A549 (cell line): ENCODE measurements around the gene SH3PXD2A.

Experiments used
- CEBPB ChIP-seq, 2 experiments: fragments of >200 bp in 1 of 2; sonication (Bioruptor Twin) in 1 of 2; formaldehyde crosslinking in 1 of 2; IDR thresholded peaks; 2 replicates each; pipeline ENCODE4 v1.6.1; 2012 to 2016
- CTCF ChIP-seq: fragments of >200 bp; sonication (Bioruptor Twin); formaldehyde crosslinking; IDR thresholded peaks from 3 replicates; pipeline ENCODE4 v1.5.1; 2016
- HDAC2 ChIP-seq: fragments of 200-600 bp; sonication (generic); IDR thresholded peaks from 2 replicates; pipeline ENCODE4 v1.6.1; 2016
- MAFK ChIP-seq: fragments of 450-650 bp; IDR thresholded peaks from 2 replicates; pipeline ENCODE4 v1.6.1; 2014; ENCODE audit not compliant: partially characterized antibody
- MAX ChIP-seq: IDR thresholded peaks from 2 replicates; pipeline ENCODE4 v1.6.1; 2012
- NPAS2 ChIP-seq: fragments of 250-450 bp; sonication (Bioruptor Pico); IDR thresholded peaks from 2 replicates; pipeline ENCODE4 v1.8.0; 2022; ENCODE audit warnings: mild to moderate bottlenecking, moderate library complexity, borderline replicate concordance
- POLR2A ChIP-seq: IDR thresholded peaks from 2 replicates; pipeline ENCODE4 v1.6.1; 2012; ENCODE audit warnings: mild to moderate bottlenecking, low read length
- POLR2AphosphoS2 ChIP-seq: conservative IDR thresholded peaks from 2 replicates; pipeline ENCODE4 v1.6.1; 2012; ENCODE audit warnings: low read length, improper control_type of control experiment, inconsistent platforms
- REST ChIP-seq: fragments of 200-600 bp; sonication (generic); IDR thresholded peaks from 2 replicates; pipeline ENCODE4 v1.6.1; 2016; ENCODE audit warnings: antibody characterized with exemption, mild to moderate bottlenecking, moderate library complexity
- RFX5 ChIP-seq: fragments of 450-650 bp; IDR thresholded peaks from 2 replicates; pipeline ENCODE4 v1.7.1; 2014; ENCODE audit warnings: antibody characterized with exemption, mild to moderate bottlenecking, moderate library complexity

- TF ChIP-seq CTCF (no peak), CEBPB (IDR thresholded peaks at IDR 0.05) (no peak), MAX (no peak), MAFK (no peak), NPAS2 (CRISPR knock-in tag) (no peak), HDAC2 (no peak), POLR2A (no peak), REST (no peak), RFX5 (no peak), POLR2AphosphoS2 (no peak)
Observed at GRCh38 chr10:103559776-103560175, 295.6 kb downstream of the SH3PXD2A start.
